GM19043 (cell line): ENCODE results near the gene MAP3K3.
"Not testable (repeated sequence)": the region's sequence is repeated elsewhere in the genome, so short reads cannot be mapped to it uniquely, and the experiment has no call there.

Experiments used
- ATAC-seq: cut with Tn5 transposase; IDR thresholded peaks from one replicate; pipeline ENCODE4 v1.9.1; 2021; ENCODE audit warnings: low read depth; ENCODE audit not compliant: unreplicated experiment

The MAP3K3 gene

DNA sequence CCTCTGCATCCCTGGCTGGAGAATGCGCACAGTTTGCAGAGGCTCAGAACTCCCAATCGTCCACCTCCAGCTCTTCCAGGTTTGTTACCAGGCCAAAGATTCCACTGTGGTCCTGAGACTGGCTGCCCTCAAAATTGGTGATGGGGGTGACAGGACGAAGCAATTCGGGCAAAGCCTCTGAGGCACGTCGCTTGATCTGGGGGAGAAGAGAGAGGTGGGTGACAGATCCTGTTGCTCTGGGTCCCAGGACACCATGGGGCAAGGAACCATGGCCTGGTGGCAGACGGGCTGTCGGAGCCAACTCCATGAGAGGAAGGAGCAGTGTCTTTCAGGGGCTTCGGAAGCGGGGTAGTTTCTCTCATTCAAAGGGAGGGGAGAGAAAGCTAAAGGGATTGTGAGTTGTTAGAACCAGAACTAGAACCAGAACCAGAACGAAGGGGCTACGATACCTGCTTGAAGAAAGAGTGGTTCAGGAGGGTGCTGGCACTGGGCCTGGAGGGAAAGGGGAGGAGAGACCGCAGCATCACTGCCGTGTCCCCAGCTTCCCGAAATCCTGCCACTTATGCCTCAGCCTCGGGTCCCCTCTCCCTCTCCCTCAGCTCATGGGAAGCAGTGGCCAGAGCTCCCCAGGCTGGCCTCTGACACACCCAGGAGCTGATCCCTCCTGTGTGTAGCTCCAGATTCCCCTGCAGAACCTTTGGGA is 81.5 kb downstream of the MAP3K3 start:
- no peak for ATAC-seq

DNA sequence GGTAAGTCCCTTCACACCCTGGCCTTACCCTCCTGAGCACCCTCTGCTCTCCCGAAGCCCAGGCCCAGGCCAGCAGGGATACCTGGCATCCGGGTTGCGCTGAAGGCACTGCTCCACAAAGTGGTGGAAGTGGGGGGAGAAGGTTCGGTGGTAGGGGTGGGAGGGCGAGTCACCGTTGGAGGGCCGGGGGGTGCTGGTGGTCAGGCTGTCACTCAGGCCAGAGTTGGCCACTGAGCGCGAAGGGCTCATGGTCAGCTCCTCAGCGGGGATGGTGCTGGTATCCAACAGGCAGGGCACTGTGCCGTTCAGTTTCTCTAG is 82.0 kb downstream of the MAP3K3 start:
- ATAC-seq: no peak

DNA sequence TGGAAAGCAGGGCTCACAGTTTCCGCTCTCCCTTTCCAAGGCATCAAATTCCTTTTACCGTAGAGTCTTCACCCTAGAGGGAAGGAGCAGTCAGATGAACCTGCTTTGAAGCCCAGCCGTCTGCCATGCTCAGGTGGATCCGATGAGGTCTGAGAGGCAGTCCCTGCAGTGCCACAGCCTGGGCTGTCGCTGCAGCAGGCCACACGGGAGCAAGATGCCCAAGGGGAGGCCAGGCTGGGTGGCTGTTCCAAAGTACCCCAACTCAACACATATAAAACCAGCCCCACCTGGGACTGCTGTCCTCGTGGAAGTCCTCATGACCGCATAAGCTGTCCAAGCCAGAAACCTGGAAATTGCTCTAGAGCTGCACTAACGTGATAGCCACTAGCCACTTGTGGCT is 82.6 kb downstream of the MAP3K3 start:
- no peak for ATAC-seq

DNA sequence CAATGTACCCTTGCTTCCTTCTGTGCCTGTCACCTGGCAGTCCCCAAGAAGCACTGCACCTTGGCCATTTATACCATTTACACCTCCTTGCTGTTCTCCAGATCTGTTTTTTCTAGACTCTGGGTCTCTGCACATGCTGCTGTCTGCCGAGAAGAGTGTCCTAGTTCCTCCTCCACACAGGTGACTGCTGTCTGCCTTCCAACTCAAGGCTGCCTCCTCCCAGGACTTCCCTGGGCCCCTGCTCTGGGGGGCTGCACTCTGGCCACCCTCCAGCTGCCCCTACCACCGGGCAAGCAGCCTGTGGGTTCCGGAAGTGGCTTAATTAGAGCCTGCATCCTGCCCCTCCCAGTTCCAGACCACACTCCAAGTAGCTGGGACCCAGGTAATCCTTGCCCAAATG is 83.4 kb downstream of the MAP3K3 start:
- ATAC-seq: no peak

DNA sequence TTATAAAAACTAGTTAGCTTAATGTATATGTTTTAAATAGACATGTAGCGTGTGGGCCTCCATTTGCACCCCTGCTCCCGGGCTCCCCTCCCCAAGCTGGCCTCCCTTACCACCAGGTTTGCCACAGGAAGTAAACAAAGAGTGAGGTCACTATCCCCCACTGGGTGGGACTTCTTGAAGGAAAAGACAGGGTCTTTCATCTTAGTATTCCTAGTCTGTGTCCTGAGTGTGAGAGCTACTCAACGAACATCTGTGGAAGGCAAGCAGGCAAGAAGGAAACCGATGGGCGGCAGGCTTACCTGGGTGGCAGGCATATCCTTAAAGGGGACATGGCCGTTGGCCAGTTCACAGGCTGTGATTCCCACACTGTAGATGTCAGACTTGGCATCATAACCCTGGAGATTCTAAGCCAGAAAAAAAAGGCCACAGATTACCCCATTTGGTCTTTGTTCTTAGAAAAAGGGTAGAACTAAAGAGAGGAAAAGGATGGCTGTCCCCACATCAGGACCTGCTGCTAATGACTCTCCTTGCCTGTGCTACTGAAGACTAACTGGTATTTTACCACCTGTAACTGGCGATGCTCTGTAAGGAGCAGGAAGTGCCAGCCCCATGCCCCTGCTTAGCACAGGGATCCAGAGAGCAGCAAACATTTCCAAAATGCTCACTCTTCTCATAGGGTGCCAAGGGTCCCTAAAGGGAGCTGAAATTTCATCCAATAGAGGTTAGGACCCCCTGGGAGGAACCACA is 84.3 kb downstream of the MAP3K3 start:
- ATAC-seq: no peak

DNA sequence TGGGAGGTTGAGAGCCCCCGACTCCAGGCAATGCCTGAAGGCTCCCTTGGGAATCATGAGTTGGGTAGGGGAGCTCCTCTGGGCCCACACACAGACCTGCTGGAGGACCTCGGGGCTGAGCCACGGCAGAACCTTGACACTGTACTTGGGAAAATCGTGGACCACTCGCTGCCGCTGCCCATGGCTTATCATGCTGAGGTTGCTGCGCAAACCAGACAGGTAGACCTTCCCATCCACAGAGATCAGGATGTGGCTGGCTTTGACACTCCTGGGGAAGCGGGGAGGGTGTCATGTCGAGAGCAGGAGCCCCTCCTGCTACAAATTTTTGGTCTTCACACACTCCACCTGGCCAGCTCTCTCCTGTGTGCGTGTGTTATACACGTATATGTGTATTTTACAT is 84.9 kb downstream of the MAP3K3 start:
- ATAC-seq: no peak

DNA sequence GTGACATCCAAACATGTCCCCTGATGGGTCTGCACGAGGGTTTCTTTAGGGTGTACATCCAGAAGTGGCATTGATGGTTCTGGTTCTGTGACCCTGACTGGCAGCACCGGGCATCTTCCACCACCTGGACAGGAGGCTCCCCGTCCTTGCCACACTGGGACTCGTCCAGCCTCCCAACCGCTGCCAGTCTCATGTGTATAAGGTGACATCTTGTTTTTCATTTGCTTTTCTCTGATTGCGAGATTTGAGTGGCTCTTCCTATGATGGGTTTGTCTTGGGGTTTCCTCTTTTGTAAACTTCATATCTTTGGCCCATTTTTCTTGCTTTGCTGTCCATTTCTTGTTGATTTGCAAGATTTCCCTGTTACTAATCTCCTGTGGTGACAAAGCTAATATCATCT is 86.9 kb downstream of the MAP3K3 start:
- ATAC-seq: no peak

DNA sequence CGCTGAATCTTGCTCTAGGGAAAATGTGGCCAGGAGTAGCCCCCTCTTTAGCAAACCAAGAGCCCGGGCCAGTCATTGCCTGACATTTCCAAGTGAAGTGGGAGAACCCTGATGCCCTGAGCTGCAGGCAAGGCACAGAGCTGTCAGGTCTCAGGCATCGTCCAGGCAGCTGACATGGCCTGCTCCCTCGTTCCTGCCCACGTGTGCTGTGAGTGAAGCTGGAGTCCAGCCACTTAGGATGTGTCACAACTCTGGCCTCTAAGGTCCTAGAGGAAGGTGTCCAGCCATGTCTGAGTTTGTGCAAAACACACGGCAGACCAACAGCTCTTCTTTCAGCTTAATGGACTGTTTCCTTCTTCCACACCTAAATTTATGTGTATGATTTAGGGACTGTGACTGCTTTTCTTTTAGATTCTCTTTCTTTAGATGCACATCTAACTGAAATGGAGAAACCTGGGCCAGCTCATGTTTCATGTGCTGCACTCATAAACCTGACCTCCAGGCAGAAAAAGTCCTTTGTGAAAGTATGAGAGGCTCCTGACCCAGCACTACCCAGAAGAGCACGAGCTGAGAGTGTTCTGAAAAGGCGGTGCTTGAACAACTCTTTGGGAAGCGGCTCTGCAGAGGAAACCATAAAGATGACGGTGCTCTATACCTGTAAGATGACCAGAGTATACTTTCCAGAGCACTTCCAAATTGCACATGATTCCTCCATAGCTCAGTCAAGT is 92.5 kb downstream of the MAP3K3 start:
- ATAC-seq: no peak

DNA sequence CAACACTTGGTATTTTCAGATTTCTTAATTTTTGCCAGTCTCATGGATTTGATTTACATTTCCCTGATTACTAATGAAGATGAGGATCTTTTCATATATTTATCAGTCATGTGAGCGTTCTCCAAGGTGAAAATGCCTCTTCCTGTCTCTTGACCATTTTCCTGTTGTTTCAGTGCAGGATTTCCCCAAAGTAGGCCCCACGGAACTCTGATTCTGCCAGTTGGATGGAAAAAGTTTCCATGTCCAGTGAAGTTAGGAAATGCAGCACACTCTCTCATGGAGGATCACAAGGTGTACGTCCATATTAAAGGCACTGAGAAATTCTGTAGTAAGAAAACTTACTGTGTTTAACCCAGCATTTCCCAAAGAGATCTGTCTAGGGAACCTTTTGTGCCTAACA is 94.2 kb downstream of the MAP3K3 start:
- ATAC-seq: no peak

DNA sequence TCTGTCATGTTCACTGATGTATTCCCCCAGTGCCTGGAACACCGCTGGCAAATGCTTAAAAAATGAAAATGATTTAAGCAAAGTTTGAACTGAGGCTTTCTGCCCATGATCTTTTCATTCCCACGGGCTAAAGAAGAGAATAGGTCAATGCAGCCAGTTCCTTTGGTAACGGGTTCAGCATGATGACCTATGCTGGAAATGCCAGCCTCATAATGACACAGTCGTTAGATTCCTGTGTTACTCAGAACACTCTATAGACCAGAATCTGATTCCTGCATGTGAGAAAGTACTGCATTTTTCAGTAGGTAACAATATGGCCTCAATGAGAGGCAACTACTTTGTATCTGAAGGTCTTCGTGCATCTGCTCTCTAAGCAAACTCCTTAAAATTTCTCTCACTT is 96.8 kb downstream of the MAP3K3 start:
- ATAC-seq: no peak

DNA sequence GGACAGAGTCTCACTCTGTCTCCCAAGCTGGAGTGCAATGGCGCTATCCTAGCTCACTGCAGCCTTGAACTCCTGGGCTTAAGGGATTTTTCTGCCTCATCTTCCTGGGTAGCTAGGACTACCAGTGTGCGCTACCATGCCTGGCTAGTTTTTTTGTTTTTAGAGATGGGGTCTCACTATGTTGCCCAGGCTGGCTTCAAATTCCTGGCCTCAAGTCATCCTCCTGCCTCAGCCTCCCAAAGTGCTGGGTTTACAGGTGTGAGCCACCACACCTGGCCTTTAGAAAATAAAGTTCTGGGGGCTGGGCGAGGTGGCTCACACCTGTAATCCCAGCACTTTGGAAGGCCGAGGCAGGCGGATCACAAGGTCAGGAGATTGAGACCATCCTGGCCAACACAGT is 98.0 kb downstream of the MAP3K3 start:
- ATAC-seq: not testable (repeated sequence)

DNA sequence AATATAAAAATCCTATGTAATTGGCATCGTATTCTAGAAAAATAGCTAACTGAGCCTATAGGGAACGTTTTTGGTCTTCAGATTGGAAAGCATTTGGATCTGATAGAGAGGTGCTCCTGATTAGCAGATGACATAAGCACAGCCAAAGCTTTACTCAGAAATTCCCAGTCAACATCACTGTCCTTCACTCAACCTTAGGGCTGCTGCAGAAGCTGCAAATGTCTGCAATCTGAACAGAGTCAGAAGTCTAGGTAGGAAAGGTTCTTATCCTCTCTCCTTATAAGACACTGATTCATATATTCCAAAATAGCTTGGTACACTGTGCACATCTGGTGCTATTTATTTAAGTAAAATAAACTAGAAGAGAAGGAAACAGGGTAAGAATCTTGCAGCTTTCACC is 100.2 kb downstream of the MAP3K3 start:
- ATAC-seq: no peak

DNA sequence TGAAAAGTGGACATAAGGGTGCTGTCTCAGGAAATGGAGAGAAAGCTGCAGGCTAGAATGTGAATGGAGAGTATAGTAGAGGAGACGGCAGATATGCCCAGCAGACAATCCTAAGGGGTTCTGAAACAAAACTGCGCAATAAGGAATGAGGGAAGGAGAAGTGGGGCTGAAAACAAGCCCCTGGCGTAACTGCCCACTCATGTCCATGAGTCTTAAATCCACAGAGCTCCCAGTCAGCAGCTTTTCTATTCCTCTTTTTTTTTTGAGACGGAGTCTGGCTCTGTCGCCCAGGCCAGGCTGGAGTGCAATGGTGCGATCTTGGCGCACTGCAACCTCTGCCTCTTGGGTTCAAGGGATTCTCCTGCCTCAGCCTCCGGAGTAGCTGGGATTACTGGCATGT is 113.5 kb downstream of the MAP3K3 start:
- no peak for ATAC-seq

DNA sequence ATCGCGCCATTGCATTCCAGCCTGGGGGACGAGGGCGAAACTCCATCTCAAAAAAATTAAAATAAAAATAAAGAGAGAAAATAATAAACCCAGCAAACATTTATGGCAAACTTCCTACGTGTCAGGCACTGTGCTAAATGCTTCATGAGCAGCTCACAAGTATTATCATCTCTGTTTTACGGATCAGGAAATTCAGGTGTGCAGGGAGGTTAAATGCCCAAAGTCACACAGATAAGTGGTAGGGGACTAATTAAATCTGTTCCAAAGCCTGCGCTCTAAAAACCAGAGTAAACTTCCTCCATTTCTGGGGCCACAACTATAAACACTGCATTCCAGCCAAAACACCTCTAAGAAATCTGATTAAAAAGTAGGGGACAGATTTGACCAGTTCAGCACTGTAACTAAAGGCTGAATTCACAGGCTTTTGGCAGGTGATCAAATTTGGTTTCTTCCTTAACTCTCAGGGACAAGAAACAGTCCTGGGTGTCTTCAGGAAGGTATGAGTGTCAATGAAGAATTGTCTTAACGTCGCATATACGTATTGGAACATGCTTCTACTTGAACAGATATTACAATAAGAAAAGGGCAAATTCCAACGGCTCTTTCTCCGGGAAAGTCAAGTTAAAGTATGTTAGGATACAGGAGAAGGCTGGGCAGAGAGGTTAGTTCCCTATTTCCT is 118.4 kb downstream of the MAP3K3 start:
- no peak for ATAC-seq

DNA sequence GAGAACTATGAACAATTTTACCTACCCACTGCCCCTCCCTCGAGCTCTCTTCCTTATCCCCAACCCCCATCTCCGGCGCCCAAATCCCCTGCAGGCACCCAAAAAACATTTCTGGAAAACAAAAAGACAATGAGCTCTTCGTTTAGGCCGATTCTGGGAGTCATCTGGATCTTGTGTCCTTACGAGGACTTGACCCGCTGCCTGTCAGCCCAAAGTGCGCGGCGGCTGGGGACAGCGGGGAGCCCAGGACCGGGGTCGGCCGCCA is 118.9 kb downstream of the MAP3K3 start:
- no peak for ATAC-seq

DNA sequence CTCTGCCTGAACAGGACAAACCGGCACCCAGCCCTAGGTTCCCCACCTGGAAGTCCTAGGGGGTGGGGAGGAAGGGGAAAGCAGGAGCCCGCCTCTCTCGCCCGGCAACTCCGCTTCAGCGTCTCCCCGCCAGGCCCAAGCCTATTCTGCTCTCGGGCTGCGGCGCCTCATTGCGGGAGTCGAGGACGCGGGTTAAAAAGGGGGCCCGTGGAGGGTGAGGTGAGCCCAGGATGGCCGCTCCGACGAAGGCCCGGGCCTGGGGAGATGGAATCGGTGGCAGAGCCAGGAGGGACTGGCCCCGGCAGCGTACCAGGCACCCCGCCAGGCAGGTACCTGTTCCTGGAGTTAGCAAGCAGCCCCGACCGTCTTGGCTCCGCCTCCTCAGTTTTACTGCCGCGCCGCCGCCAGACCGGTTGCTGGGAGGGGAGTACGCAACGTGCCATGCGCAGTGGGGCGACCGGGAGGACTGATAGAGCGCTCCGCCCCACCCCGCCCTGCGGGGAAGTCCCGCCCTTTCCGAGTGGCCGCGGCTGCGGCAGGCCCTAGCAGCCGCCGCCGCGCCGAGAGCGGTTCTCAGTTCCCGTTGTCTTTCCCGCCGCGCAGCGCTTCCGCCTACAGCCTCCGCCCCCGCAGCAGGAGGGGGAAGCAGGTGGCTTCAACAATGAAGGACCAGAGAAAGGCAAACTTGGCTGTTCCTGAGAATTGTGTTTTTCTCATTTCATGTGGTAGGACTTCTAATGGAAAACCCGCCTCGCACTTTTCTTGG is 119.4 kb downstream of the MAP3K3 start, which contains the start of gene STRADA:
TSS of gene STRADA (minus strand) at position 392 of the 766 bp plus-strand sequence. CDS start 13,430 bp downstream, outside the sequence.
- ATAC-seq: peak; percentile 86
